HuH-7 (cell line): Measurements from ENCODE around the gene STK16.
"Not testable (repeated sequence)": the region's sequence is repeated elsewhere in the genome, so short reads cannot be mapped to it uniquely, and the experiment has no call there.

Experiments used
- DNase-seq: peaks from one replicate; pipeline ENCODE4 v3.0.0; 2011; ENCODE audit warnings: low spot score

STK16 gene

GRCh38 chr2:219271021-219271420 lies 25.7 kb downstream of the STK16 start:
- DNase-seq = no peak

DNA sequence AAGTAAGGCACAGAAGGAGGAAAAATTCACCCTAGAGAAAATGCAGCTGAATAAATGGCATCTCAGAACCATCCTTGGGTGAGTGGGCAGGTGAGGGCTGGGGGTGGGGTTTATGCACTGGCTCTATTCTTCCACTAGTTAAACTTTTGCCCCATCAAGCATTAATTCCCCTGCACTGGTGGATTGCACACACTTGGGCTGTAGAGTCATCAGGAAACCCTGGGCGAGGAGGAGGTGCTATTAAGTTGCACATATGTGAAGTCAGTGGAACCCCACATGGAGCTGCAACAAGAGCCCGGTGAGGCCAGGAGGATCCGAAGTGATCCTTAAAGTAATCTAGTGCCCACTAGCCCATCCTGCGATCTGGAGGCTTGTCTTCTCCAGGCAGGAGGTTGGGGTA lies 27.1 kb downstream of the STK16 start:
- DNase-seq = no peak

DNA sequence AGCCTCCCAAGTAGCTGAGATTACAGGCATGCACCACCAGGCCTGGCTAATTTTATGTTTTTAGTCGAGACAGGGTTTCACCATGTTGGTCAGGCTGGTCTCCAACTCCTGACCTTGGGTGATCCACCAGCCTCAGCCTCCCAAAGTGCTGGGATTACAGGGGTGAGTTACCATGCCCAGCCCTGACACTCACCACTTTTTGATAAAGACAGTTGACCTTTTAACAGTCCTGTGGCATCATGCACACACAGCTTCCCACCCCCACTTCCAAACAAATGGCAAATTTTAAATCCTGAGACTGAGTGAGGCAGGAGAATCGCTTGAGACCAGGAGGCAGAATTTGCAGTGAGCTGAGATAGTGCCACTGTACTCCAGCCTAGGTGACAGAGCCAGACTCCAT lies 27.7 kb downstream of the STK16 start:
- no peak for DNase-seq

DNA sequence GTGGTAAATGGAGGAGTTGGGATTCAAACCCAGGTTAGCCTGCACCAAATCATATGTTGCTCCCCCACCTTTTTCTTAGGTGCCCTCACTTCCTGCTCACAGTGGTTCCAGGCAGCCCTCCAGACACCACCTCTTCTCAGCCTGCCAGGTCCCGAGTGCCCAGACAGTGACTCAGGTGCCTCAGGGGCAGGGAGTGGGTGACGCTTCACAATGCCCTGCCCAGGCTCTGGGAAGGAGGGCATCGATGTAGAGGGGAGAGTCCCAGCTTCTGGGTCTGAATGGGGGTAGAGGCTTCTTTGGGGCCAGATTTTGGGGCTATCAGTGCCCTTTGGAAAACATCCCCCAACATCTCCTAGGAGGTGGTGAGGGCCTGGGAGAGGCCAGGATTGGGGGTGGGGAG lies 28.7 kb downstream of the STK16 start:
- DNase-seq = no peak

DNA sequence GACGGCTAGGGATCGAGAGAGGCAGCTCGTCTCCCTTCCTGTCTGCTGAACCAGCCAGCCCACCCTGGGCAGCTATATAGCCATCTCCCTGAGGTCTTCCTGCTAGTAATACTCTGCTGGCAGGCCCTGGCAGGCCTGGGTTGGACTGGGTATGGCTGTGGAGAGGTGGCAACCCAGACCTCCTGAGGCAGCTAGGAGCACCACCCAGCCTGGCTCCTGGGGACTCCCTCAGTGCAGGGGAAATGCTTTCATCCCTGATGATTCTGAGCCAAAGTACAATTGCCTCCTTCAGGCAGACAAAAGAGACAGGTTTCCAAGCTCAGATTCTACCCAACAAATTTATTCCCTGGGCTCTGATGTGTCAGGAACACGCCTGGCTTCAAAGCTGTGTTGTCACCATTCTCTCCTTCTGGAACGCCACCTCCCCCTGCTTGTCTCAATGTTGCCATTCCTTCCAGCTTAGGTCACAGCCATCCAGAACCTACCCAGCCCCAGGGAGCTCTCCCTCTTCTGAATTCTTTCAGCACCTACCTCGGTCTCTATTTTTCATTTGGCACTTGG lies 29.2 kb downstream of the STK16 start:
- DNase-seq = no peak

DNA sequence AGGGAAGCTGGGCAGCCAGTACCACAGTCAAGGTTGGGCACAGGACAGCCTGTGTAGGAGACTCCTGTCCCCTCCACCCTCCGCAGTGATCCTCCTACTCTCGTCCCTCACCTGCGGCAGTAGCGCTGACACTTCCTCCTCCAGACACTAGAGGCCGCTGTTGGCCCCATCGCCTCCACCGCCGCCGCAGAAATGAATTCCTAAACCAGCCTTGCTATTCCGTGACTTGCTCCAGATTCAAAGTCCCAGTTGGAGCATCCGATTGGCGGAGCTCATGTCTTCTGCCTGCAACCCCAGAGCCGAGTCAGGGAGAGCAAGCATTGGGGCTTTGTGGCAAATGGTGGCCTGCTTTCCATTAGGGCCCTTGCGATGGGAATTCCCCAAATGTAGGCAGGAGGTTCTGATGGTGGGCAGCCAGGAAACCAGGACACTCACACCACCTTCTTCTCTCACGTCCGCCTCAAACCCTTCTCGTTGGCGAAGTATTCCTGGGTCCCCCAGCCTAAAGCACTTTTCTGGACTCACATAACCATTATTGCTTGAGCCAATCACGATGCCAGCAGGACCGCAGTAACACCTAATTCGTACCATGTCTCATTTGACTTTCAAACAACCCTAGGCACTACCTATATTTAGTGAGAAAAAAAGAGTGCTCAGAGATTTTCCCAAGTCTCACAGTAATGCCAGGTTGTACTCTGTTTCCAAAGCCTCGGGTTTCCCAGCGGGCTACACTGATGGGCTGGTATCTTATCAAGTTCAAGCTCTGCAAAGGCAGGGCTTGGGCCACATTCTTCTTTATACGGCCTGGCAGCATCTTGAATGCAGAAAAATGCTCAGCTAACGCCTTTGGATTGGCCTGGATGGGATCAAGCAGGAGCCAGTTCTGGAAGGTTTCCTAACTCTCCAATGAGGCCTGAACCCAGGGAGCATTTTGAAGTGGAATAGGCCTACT lies 32.7 kb downstream of the STK16 start:
- peak; percentile 84 for DNase-seq

DNA sequence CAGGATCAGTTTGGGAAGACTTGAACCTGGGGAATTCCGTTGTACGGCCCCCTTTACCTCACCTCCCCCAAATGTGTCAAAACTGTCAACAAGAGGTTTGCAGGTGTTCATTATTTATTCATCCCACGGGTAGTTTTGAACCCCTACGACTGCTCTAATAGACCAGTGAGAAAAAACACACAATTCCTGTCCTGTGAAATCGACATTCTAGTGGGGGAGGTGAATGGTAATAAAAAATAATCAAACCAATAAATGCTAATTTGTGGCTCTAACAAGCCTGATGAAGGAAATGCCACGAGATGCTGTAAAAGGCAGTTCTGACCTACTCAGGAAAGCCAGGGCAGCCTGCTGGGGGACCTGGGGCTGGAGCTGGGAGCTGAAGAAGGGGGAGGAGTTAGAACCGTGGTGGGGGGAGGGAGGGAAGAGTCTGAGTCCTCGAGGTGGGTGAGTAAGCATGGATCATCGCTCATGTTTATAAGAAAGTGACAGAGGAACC lies 33.4 kb downstream of the STK16 start:
- DNase-seq = no peak

GRCh38 chr2:219279151-219279915 lies 34.1 kb downstream of the STK16 start, which contains the start of gene DNAJB2:
DNAJB2 (plus strand) TSS chr2:219279366; CDS start chr2:219279834, 468 bp downstream.
- DNase-seq = peak; percentile 99

GRCh38 chr2:219279916-219280516 lies 34.7 kb downstream of the STK16 start:
- peak; percentile 44 for DNase-seq

DNA sequence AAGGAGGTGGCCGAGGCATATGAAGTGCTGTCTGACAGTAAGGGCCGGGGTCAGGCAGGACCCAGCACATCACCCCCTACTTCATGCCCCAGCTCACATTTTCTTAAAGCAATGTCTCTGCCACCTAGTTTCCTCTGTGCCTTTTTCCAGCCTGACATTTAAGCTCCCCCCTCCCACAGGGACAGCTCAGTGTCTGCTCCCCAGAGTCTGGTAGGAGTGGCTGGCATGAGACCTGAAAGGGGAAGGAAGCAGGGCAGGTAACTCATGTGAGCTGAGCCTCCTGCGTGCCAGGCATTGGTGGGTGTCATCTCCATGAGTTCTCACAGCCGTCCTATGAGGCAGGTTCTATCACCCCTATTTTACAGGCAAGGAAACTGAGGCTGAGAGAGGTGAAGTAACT lies 35.4 kb downstream of the STK16 start:
- no peak for DNase-seq

- DNase-seq = no peak
Observed at GRCh38 chr2:219281588-219281987, 36.3 kb downstream of the STK16 start.

- DNase-seq = no peak
Observed at GRCh38 chr2:219282375-219282774, 37.1 kb downstream of the STK16 start.

DNA sequence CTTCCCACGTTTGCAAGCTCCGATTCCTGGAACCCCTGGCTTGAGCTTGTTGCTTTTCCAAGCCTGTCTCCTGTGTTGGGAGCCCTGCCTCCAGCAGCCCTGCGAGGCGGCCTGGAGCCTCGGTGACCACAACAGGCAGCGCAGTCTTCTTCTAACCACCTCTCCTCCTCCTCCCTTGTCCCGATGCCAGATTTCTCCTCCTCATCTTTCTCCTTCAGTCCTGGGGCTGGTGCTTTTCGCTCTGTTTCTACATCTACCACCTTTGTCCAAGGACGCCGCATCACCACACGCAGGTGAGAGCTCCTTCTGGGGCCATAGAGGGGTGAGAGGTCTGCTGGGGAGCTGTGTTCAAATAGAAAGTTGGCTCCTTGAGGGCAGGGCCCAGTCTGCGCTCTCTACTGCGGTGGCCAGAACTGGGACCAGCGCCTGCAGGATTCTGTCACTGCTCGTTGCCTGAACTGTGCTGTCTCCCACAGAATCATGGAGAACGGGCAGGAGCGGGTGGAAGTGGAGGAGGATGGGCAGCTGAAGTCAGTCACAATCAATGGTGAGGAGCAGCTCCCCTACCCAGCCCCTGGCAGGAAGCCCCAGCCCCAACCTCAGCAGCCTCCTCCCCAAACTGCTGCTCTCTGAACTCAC lies 37.8 kb downstream of the STK16 start:
- no peak for DNase-seq

- no peak for DNase-seq
Observed at GRCh38 chr2:219284501-219285372, 39.5 kb downstream of the STK16 start.

DNA sequence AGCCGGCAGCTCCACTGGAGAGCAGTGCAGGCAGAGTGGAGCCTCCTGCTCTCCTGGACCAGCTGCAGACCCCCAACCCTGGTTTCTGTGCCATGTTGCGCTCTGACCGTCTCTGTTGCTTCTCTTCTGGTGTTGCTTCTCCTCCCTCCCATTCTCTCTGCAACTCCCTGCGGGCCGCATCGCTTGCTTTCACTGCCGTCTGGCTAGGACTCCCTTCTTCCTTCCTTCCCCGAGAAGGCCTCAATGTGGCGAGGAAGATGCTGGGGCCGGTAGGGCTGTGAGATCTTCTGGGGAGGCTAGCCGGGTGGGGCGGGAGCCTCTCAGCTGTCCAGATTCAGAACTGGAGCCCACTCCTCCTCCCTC lies 40.1 kb downstream of the STK16 start:
- no peak for DNase-seq

DNA sequence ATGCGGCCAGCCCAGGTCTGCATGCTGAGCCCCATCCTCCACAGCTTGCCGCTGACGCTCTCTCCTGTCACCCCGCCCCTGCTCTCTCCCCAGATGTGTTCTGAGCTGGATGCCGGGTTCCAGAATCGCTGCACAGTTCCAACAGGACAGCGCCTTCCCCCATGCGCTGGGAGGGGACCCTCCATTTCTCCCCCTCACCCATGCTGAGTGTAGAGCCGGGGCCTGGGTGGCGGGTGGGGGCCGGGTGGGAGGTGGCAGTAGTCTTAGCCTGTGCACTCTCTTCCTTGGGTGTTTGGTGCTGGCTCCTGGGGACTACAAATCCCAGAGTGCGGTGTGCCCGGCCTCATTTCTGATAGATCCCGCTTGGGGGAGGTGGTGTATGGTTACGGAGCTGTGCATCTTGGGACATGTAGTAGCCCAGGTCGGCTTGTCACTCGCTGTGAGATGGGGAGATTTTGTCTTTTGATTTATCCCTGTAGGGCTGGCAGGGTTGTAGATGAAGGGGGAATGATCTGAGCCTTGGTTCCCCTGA lies 40.7 kb downstream of the STK16 start:
- DNase-seq = no peak

DNA sequence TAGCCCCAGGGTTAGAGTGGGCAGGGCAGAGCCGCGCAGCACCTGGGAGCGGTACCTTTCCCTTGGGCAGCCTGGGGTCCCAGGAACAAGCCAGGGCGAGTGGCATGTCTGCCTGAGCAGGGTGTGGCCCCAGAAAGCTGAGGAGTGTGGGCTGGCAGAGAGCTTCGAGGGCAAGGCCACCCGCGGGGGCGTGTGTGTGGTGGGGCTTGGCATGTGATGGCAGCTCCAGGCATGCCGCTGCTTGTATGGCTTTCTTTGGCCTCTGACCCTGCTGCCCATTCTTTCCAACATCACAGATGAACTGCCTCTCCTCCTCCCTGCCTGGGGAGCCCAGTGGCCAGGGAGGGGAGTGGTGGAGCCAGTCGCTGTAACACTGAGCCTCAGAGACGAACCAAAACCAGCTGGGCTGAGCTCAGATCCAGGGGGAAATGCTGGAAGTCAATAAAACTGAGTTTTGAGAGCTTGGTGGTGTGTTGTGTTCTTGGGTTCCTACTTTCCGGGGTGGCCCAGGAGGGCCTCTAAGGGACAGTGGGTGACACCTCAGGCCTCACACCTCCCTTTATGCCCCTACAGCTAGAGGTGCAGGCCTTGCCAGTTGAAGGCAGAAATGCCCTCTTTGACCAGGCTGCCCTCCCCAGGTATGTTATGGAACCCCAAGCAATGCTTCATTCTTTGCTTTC lies 41.3 kb downstream of the STK16 start:
- DNase-seq = no peak

- DNase-seq = not testable (repeated sequence)
Observed at GRCh38 chr2:219287116-219287440, 41.8 kb downstream of the STK16 start.

- no peak for DNase-seq
Observed at GRCh38 chr2:219287580-219288265, 42.4 kb downstream of the STK16 start.

GRCh38 chr2:219289195-219289536 lies 43.9 kb downstream of the STK16 start:
- no peak for DNase-seq
